MM.1S (cell line): Measurements from ENCODE around the gene FFAR4.

Experiments used
- DNase-seq: peaks from one replicate; pipeline ENCODE4 v3.0.0-alpha.2; 2015
- H2AFZ ChIP-seq: fragments of 300-600 bp; sonication (generic); 2 replicates; pipeline ENCODE4 v1.6.0; 2016; ENCODE audit warnings: antibody characterized with exemption, low read length
- H3F3A ChIP-seq: fragments of 300-600 bp; sonication (generic); 2 replicates; pipeline ENCODE4 v1.6.1; 2016; ENCODE audit warnings: mild to moderate bottlenecking, antibody characterized with exemption, low read length, moderate library complexity, mixed read lengths; ENCODE audit not compliant: insufficient read depth
- H3K27ac ChIP-seq: fragments of 300-600 bp; sonication (generic); 2 replicates; pipeline ENCODE4 v1.5.1; 2016; ENCODE audit warnings: mild to moderate bottlenecking, low read length
- H3K27me3 ChIP-seq: fragments of 300-600 bp; sonication (generic); replicated peaks from 2 replicates; pipeline ENCODE4 v1.6.0; 2016; ENCODE audit warnings: low read length; ENCODE audit not compliant: insufficient read depth
- H3K36me3 ChIP-seq: fragments of 300-600 bp; sonication (generic); replicated peaks from 2 replicates; pipeline ENCODE4 v1.6.1; 2016; ENCODE audit warnings: mild to moderate bottlenecking, low read length, mixed read lengths; ENCODE audit not compliant: insufficient read depth
- H3K4me1 ChIP-seq: fragments of 300-600 bp; sonication (generic); 2 replicates; pipeline ENCODE4 v1.6.1; 2016; ENCODE audit warnings: low read length, mixed read lengths
- H3K4me2 ChIP-seq: fragments of 300-600 bp; sonication (generic); 2 replicates; pipeline ENCODE4 v1.6.0; 2016; ENCODE audit warnings: low read depth, low read length
- H3K4me3 ChIP-seq: fragments of 300-600 bp; sonication (generic); 2 replicates; pipeline ENCODE4 v1.5.1; 2016; ENCODE audit warnings: low read length, mixed read lengths
- H3K79me2 ChIP-seq: fragments of 300-600 bp; sonication (generic); 2 replicates; pipeline ENCODE4 v1.6.1; 2016; ENCODE audit warnings: mixed run types, low read length, mixed read lengths
- H3K9ac ChIP-seq: fragments of 300-600 bp; sonication (generic); 2 replicates; pipeline ENCODE4 v1.6.1; 2016; ENCODE audit warnings: low read length, mixed read lengths
- H3K9me2 ChIP-seq: fragments of 300-600 bp; sonication (generic); replicated peaks from 2 replicates; pipeline ENCODE4 v1.6.1; 2016; ENCODE audit warnings: mild to moderate bottlenecking, low read length, mixed read lengths; ENCODE audit not compliant: insufficient read depth
- H3K9me3 ChIP-seq: fragments of 300-600 bp; sonication (generic); replicated peaks from 2 replicates; pipeline ENCODE4 v1.6.1; 2016; ENCODE audit warnings: mild to moderate bottlenecking, low read length, mixed read lengths; ENCODE audit not compliant: insufficient read depth
- H4K20me1 ChIP-seq: fragments of 300-600 bp; sonication (generic); 2 replicates; pipeline ENCODE4 v1.6.1; 2016; ENCODE audit warnings: mild to moderate bottlenecking, low read length, moderate library complexity, mixed read lengths; ENCODE audit not compliant: insufficient read depth
- CTCF ChIP-seq: fragments of 300-600 bp; sonication (generic); IDR thresholded peaks from 2 replicates; pipeline ENCODE4 v1.5.1; 2016; ENCODE audit warnings: antibody characterized with exemption, low read length, mixed read lengths
- EZH2 ChIP-seq: fragments of 300-600 bp; sonication (generic); optimal IDR thresholded peaks from 2 replicates; pipeline ENCODE3; 2017; ENCODE audit warnings: low read depth, mild to moderate bottlenecking, antibody characterized with exemption, low read length, mixed read lengths
- EZH2phosphoT487 ChIP-seq: fragments of 300-600 bp; sonication (generic); IDR thresholded peaks from 2 replicates; pipeline ENCODE4 v1.6.1; 2018; ENCODE audit warnings: antibody characterized with exemption, low read length

The FFAR4 gene

GRCh38 chr10:93553482-93554315 is 12.8 kb upstream of the FFAR4 start:
- DNase-seq, result no peak
- Histone ChIP-seq H3F3A (no peaks in the 10 kb centered on the region), H3K27me3 (no peaks in the 10 kb centered on the region), H3K4me1 (no peaks in the 10 kb centered on the region), H3K4me2 (no peak overlapping the region), H4K20me1 (no peaks in the 10 kb centered on the region), H2AFZ (no peak overlapping the region), H3K36me3 (no peaks in the 10 kb centered on the region), H3K9me3 (no peaks in the 10 kb centered on the region), H3K79me2 (no peaks in the 10 kb centered on the region), H3K4me3 (no peak overlapping the region), H3K9me2 (no peaks in the 10 kb centered on the region), H3K9ac (no peak overlapping the region), H3K27ac (no peak overlapping the region)
- TF ChIP-seq EZH2phosphoT487 (no peak), CTCF (no peak), EZH2 (no peak)

- H3K9me3 ChIP-seq, result no peaks in the 10 kb centered on the region
- no peak overlapping the region for H3K4me3 ChIP-seq
- no peaks in the 10 kb centered on the region for H3K9me2 ChIP-seq
- no peaks in the 10 kb centered on the region for H3K27me3 ChIP-seq
- H4K20me1 ChIP-seq, result no peaks in the 10 kb centered on the region
- no peak overlapping the region for H3K4me2 ChIP-seq
- H3F3A ChIP-seq, result no peaks in the 10 kb centered on the region
- TF ChIP-seq EZH2, result no peak
- no peak for TF ChIP-seq EZH2phosphoT487
- TF ChIP-seq CTCF, result no peak
- no peaks in the 10 kb centered on the region for H3K4me1 ChIP-seq
- H3K27ac ChIP-seq, result no peak overlapping the region
- H3K36me3 ChIP-seq, result no peaks in the 10 kb centered on the region
- DNase-seq, result no peak
- H2AFZ ChIP-seq, result no peak overlapping the region
- no peaks in the 10 kb centered on the region for H3K79me2 ChIP-seq
- H3K9ac ChIP-seq, result no peak overlapping the region
Observed at GRCh38 chr10:93554316-93554663, 12.2 kb upstream of the FFAR4 start.

GRCh38 chr10:93554760-93555432 is 11.6 kb upstream of the FFAR4 start:
- H3K4me2 ChIP-seq, result no peak overlapping the region
- no peaks in the 10 kb centered on the region for H3F3A ChIP-seq
- peak; percentile 36 for DNase-seq
- no peaks in the 10 kb centered on the region for H3K27me3 ChIP-seq
- TF ChIP-seq EZH2 (no peak), CTCF (peak; percentile 72), EZH2phosphoT487 (no peak)
- no peaks in the 10 kb centered on the region for H3K79me2 ChIP-seq
- H3K9me3 ChIP-seq, result no peaks in the 10 kb centered on the region
- no peak overlapping the region for H3K4me3 ChIP-seq
- H3K9ac ChIP-seq, result no peak overlapping the region
- no peaks in the 10 kb centered on the region for H3K36me3 ChIP-seq
- no peaks in the 10 kb centered on the region for H3K4me1 ChIP-seq
- no peaks in the 10 kb centered on the region for H4K20me1 ChIP-seq
- no peaks in the 10 kb centered on the region for H3K9me2 ChIP-seq
- H2AFZ ChIP-seq, result no peak overlapping the region
- no peak overlapping the region for H3K27ac ChIP-seq
